ENCODE results near the gene SLC22A23.

Gene SLC22A23

DNA sequence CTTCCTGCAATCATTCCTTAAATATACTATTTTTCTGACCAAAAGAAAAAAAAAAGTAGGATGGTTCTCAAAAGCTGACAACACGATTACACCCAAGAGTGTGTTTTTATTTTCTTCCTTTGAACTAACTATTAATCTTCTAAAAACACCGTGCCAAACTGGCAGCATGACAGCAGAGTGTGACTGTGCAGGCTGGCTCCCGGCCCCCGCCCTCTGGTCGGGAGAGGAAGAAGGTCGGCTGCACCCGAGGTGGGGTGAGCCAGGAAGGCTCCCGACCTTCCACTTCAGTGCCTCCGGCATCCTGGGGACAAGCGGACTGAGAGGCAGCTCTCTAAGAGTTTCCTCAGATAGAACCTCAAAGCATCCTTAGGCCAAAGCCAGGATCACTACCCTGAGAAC lies 29.2 kb downstream of the SLC22A23 start:
- TF ChIP-seq CREB1 (IDR thresholded peaks at IDR 0.05; ENCODE audit: low read depth): no peak
- TF ChIP-seq MAX (IDR thresholded peaks at IDR 0.05): no peak
- TF ChIP-seq TEAD4 (IDR thresholded peaks at IDR 0.05): no peak
- TF ChIP-seq TCF12 (IDR thresholded peaks at IDR 0.05; ENCODE audit: low read depth): no peak
- TF ChIP-seq EP300 (IDR thresholded peaks at IDR 0.05; ENCODE audit: borderline replicate concordance): no peak
- TF ChIP-seq RAD21 (IDR thresholded peaks at IDR 0.05; ENCODE audit: low read depth): no peak
- TF ChIP-seq FOXM1 (IDR thresholded peaks at IDR 0.05; ENCODE audit: borderline replicate concordance, low read depth): no peak

DNA sequence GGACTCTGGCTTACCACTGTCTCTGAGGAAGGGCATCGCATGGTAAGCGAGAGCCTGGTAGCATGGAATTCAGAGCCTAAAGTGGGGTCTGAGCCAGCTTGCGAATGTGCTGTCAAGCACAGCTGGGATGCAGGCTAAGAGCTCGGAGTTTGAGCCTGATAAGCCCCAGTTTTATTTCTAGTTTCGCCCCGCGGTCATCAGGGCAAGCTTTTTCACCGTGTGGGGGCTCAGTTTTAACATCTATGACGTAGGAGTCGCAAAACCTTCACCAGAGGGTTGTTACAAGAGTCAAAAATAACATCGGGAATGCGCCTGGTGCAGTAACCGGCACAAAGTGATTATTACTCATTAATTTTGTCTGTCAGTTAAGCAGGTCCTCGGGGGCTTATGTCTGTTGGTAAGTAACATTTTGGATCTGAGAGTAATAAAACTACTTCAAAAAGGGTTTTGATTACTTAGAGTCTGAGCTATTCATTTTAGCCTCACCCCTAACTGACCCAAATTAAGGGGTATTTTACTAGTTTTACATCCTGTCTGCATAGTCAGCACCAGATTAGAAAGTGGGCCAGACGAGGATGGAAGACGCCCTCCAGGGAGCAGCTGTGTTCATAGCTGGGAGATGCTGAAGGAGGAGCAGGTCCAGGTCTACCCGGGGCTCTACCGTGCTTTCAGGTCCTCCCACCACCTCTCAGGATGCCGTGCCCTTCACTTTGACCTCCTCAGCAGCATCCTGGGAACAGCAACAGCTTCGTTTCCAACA lies 29.7 kb downstream of the SLC22A23 start:
- no peak for TF ChIP-seq TAF1 (IDR thresholded peaks at IDR 0.05; ENCODE audit: low read depth)
- no peak for TF ChIP-seq CREB1 (IDR thresholded peaks at IDR 0.05; ENCODE audit: low read depth)

DNA sequence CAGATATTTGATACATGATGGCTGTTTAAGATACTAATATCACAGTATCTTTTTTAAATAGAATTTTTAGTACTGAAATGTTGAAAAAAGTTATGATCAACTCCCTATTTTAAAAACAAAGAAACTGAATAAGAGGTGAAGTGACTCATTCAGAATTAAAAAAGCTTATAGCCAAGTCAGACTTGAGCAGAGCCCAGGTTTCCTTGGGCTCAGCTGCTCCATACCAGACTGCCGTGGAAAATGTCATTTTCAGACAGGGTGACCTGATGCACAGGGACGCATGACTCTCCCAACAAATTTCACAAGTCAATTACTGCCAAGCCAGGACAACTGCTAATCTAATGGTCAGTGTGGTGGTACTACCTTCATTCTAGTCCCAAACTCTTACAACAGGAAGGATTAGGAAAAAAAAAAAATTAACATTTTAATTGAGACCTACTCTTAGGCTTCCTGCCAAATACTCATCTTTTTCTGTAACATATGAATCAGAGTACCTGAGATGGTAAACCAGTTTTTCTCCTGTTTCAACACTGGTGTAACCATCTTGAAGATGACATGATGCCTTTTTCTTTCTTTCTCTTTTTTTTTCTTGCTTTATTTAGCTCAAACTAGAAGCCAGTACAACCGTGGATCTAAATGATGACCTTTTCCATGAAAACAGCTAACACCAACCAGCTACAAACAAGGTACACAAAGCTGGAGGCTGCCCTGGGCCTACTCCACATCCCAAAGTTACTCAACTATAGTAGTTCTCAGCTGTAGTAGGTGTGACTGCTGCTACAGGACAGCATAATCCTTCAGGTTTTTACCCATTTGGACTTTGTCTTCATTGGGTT lies 30.5 kb downstream of the SLC22A23 start:
- TF ChIP-seq RAD21 (IDR thresholded peaks at IDR 0.05; ENCODE audit: low read depth) (no peak), TCF12 (IDR thresholded peaks at IDR 0.05; ENCODE audit: low read depth) (no peak), FOXM1 (IDR thresholded peaks at IDR 0.05; ENCODE audit: borderline replicate concordance, low read depth) (no peak), USF1 (IDR thresholded peaks at IDR 0.05) (no peak), YY1 (IDR thresholded peaks at IDR 0.05; ENCODE audit: low read depth) (no peak), TAF1 (IDR thresholded peaks at IDR 0.05; ENCODE audit: low read depth) (no peak), CREB1 (IDR thresholded peaks at IDR 0.05; ENCODE audit: low read depth) (no peak), EGR1 (IDR thresholded peaks at IDR 0.05) (no peak), EP300 (IDR thresholded peaks at IDR 0.05; ENCODE audit: borderline replicate concordance) (no peak)

- TF ChIP-seq USF1 (IDR thresholded peaks at IDR 0.05): no peak
- TF ChIP-seq EP300 (IDR thresholded peaks at IDR 0.05; ENCODE audit: borderline replicate concordance): no peak
- no peak for TF ChIP-seq CREB1 (IDR thresholded peaks at IDR 0.05; ENCODE audit: low read depth)
- no peak for TF ChIP-seq EGR1 (IDR thresholded peaks at IDR 0.05)
- TF ChIP-seq MAX (IDR thresholded peaks at IDR 0.05): no peak
- TF ChIP-seq NFIC (IDR thresholded peaks at IDR 0.05): no peak
- TF ChIP-seq TCF12 (IDR thresholded peaks at IDR 0.05; ENCODE audit: low read depth): no peak
- TF ChIP-seq TEAD4 (IDR thresholded peaks at IDR 0.05): no peak
Observed at GRCh38 chr6:3425574-3425973, 31.3 kb downstream of the SLC22A23 start.

GRCh38 chr6:3424185-3424927 lies 32.5 kb downstream of the SLC22A23 start:
- TF ChIP-seq RAD21 (IDR thresholded peaks at IDR 0.05; ENCODE audit: low read depth) (no peak), USF1 (IDR thresholded peaks at IDR 0.05) (no peak), EGR1 (IDR thresholded peaks at IDR 0.05) (no peak), ZBTB7A (IDR thresholded peaks at IDR 0.05; ENCODE audit: low read depth) (no peak), CREB1 (IDR thresholded peaks at IDR 0.05; ENCODE audit: low read depth) (no peak), TEAD4 (IDR thresholded peaks at IDR 0.05) (no peak), CEBPB (IDR thresholded peaks at IDR 0.05) (no peak), TCF12 (IDR thresholded peaks at IDR 0.05; ENCODE audit: low read depth) (no peak), MAX (IDR thresholded peaks at IDR 0.05) (no peak), EP300 (IDR thresholded peaks at IDR 0.05; ENCODE audit: borderline replicate concordance) (no peak), FOXM1 (IDR thresholded peaks at IDR 0.05; ENCODE audit: borderline replicate concordance, low read depth) (no peak), YY1 (IDR thresholded peaks at IDR 0.05; ENCODE audit: low read depth) (no peak), TAF1 (IDR thresholded peaks at IDR 0.05; ENCODE audit: low read depth) (no peak), NFIC (IDR thresholded peaks at IDR 0.05) (no peak)
- TF ChIP-seq, protein P1, sequence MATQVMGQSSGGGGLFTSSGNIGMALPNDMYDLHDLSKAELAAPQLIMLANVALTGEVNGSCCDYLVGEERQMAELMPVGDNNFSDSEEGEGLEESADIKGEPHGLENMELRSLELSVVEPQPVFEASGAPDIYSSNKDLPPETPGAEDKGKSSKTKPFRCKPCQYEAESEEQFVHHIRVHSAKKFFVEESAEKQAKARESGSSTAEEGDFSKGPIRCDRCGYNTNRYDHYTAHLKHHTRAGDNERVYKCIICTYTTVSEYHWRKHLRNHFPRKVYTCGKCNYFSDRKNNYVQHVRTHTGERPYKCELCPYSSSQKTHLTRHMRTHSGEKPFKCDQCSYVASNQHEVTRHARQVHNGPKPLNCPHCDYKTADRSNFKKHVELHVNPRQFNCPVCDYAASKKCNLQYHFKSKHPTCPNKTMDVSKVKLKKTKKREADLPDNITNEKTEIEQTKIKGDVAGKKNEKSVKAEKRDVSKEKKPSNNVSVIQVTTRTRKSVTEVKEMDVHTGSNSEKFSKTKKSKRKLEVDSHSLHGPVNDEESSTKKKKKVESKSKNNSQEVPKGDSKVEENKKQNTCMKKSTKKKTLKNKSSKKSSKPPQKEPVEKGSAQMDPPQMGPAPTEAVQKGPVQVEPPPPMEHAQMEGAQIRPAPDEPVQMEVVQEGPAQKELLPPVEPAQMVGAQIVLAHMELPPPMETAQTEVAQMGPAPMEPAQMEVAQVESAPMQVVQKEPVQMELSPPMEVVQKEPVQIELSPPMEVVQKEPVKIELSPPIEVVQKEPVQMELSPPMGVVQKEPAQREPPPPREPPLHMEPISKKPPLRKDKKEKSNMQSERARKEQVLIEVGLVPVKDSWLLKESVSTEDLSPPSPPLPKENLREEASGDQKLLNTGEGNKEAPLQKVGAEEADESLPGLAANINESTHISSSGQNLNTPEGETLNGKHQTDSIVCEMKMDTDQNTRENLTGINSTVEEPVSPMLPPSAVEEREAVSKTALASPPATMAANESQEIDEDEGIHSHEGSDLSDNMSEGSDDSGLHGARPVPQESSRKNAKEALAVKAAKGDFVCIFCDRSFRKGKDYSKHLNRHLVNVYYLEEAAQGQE (IDR thresholded peaks at IDR 0.05; ENCODE audit: low read depth): no peak
